Upper lobe of left lung (tissue), 4 donors: ENCODE measurements around the gene OTX2.

Source experiments
- CTCF ChIP-seq, 6 experiments: fragments of 450-650 bp in 4 of 6; fragments of 200-600 bp in 2 of 6; sonication (generic) in 2 of 6; IDR thresholded peaks; one replicate each; pipeline ENCODE4 v1.5.1; 2016 to 2019; ENCODE audit warnings: antibody characterized with exemption in 6 of 6
- POLR2A ChIP-seq, 4 donors: fragments of 450-650 bp; IDR thresholded peaks; one replicate each; pipeline ENCODE4 v1.5.1; 2016 to 2017; ENCODE audit warnings: antibody characterized with exemption in 4 of 4, mild to moderate bottlenecking in 2 of 4

GRCh38 chr14:56753396-56753795 is 56.9 kb downstream of the OTX2 start:
- no peak for TF ChIP-seq CTCF (IDR thresholded peaks at IDR 0.05)
- TF ChIP-seq POLR2A (IDR thresholded peaks at IDR 0.05): no peak
